Natural killer cell (primary cell): ENCODE measurements around the gene IWS1. TPM values are rescaled to one million over a fixed set of nuclear protein-coding genes. Genes with fewer than 3 reads are reported as not detected.
"Not testable (repeated sequence)": the region's sequence is repeated elsewhere in the genome, so short reads cannot be mapped to it uniquely, and the experiment has no call there.

Experiments used
- ATAC-seq, 3 donors: fragments of 150-1000 bp in 2 of 3; fragments of 200-7000 bp in 1 of 3; cut with Tn5 transposase; 1 replicate in 1 of 3; 2 replicates in 2 of 3; pipeline ENCODE4 v1.10.0; 2021; ENCODE audit warnings: mild to moderate bottlenecking in 2 of 3, moderate library complexity in 2 of 3
- DNase-seq, 2 donors: peaks; one replicate each; pipeline versions ENCODE4 v3.0.0 to v3.0.0-alpha.2; 2013 to 2021; ENCODE audit warnings: mixed read lengths in 1 of 2
- H3K27ac ChIP-seq: one replicate; pipeline ENCODE4 v1.5.1; 2013; ENCODE audit warnings: mild to moderate bottlenecking, low read length
- H3K27me3 ChIP-seq: one replicate; pipeline ENCODE4 v1.6.1; 2013; ENCODE audit warnings: low read length; ENCODE audit not compliant: control insufficient read depth, insufficient read depth
- H3K36me3 ChIP-seq: one replicate; pipeline ENCODE4 v1.6.1; 2013; ENCODE audit warnings: low read length; ENCODE audit not compliant: control insufficient read depth, insufficient read depth
- H3K4me1 ChIP-seq: one replicate; pipeline ENCODE4 v1.6.1; 2013; ENCODE audit warnings: low read length; ENCODE audit not compliant: control insufficient read depth, insufficient read depth
- H3K4me3 ChIP-seq: one replicate; pipeline ENCODE4 v1.5.1; 2013; ENCODE audit warnings: low read length
- H3K9me3 ChIP-seq: one replicate; pipeline ENCODE4 v1.6.1; 2013; ENCODE audit warnings: low read length; ENCODE audit not compliant: control insufficient read depth, insufficient read depth
- H3K27ac Mint-ChIP-seq, 2 donors: one replicate each; pipeline ENCODE4 v1.8.0; 2022; ENCODE audit warnings: mild to moderate bottlenecking in 2 of 2, mixed read lengths in 2 of 2, moderate library complexity in 1 of 2
- H3K27me3 Mint-ChIP-seq, 2 donors: one replicate each; pipeline ENCODE4 v1.8.0; 2022; ENCODE audit warnings: low read depth in 2 of 2, mixed read lengths in 2 of 2
- H3K36me3 Mint-ChIP-seq: one replicate; pipeline ENCODE4 v1.8.0; 2022; ENCODE audit warnings: mixed read lengths
- H3K4me1 Mint-ChIP-seq, 2 donors: one replicate each; pipeline ENCODE4 v1.8.0; 2022; ENCODE audit warnings: mixed read lengths in 2 of 2
- H3K4me3 Mint-ChIP-seq: one replicate; pipeline ENCODE4 v1.8.0; 2022; ENCODE audit warnings: mild to moderate bottlenecking, moderate library complexity, mixed read lengths
- H3K9me3 Mint-ChIP-seq, 2 donors: one replicate each; pipeline ENCODE4 v1.8.0; 2022; ENCODE audit warnings: mixed read lengths in 2 of 2
- WGBS: methylation state at CpG from one replicate; pipeline ENCODE4 v1.1.7; 2013; ENCODE audit warnings: missing lambda C conversion rate; ENCODE audit not compliant: insufficient coverage; 5-methylcytosine and 5-hydroxymethylcytosine counted together
- intact Hi-C: fragments of 100-400 bp; cut with micrococcal nuclease; formaldehyde crosslinking; loops from one replicate; pipeline ENCODE4 v1.14.2; 2022
- total RNA-seq, 4 donors: library from RNA; stranded (reverse); fragments of 120-200 nt in 1 of 4; gene quantifications; one replicate each; pipeline versions ENCODE4 v1.2.3 to v1.2.4, GENCODE V29; 2013 to 2022
- TF ChIP-seq, protein P1 (sequence below): fragments of 200-600 bp; IDR thresholded peaks from one replicate; pipeline ENCODE4 v1.8.0; 2022; ENCODE audit warnings: antibody characterized with exemption

IWS1 gene
- total RNA-seq, 3 donors from 2014 or later (not counting 1 experiment from before 2014, with no cell fraction given) = 21.7 to 27.1 (median 23.9) TPM

DNA sequence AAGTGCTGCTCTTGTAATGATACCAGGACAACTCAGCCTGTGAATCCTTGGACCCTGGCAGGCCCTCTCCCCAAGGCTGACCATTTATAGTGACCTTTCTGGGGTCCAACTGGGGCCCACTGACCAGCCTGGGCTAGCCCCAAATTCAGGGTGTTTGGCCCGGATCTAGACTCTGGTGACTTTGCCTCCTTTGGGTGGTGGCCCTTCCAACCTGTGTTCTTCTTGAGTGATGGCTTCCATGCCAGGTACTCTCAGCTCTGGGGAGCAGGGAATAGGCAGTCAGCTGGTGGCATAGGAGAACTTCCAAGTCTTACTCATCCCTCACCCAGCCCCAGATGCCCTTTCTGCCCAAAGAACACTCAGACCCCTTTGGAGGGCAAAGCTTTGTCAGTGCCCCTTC is 19.5 kb upstream of the IWS1 start:
- Histone ChIP-seq H3K27ac (no peak overlapping the region), H3K27me3 (no peaks in the 10 kb centered on the region), H3K4me3 (no peak overlapping the region), H3K4me1 (no peaks in the 10 kb centered on the region), H3K9me3 (no peaks in the 10 kb centered on the region), H3K36me3 (no peaks in the 10 kb centered on the region)
- Mint-ChIP-seq H3K36me3 (no peaks in the 10 kb centered on the region), H3K27ac (no peak overlapping the region), H3K27me3 (peaks cover 21% of the 10 kb centered on the region in 2 donors), H3K4me3 (no peak overlapping the region), H3K9me3 (no peaks in the 10 kb centered on the region), H3K4me1 (no peaks in the 10 kb centered on the region)
- intact Hi-C loops = no loop called here
- TF ChIP-seq, protein P1, sequence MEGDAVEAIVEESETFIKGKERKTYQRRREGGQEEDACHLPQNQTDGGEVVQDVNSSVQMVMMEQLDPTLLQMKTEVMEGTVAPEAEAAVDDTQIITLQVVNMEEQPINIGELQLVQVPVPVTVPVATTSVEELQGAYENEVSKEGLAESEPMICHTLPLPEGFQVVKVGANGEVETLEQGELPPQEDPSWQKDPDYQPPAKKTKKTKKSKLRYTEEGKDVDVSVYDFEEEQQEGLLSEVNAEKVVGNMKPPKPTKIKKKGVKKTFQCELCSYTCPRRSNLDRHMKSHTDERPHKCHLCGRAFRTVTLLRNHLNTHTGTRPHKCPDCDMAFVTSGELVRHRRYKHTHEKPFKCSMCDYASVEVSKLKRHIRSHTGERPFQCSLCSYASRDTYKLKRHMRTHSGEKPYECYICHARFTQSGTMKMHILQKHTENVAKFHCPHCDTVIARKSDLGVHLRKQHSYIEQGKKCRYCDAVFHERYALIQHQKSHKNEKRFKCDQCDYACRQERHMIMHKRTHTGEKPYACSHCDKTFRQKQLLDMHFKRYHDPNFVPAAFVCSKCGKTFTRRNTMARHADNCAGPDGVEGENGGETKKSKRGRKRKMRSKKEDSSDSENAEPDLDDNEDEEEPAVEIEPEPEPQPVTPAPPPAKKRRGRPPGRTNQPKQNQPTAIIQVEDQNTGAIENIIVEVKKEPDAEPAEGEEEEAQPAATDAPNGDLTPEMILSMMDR = no peak
- WGBS = 88% methylated on average over 1 of the region's 1 CpG
- no peak for DNase-seq
- ATAC-seq = no peak

DNA sequence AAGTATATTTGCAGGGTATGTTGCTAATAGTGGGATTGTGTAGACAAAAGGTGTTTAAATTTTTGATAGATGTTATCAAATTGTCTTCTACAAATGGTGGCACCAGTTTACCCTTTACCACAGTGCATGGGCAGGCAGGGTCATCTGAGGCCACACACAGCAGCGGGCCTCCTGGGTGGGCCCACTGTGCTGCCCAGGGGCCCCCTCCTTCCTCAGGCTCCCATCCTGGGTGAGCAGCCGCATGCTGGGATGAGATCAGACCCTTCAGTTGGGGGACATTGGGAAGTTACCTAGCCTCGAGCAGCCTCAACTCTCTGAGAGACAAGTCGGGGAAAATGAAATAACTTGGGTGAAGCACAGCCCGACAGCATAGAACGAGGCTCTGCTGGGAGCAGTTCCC is 18.9 kb upstream of the IWS1 start:
- Mint-ChIP-seq H3K9me3 (no peaks in the 10 kb centered on the region), H3K4me3 (no peak overlapping the region), H3K36me3 (no peaks in the 10 kb centered on the region), H3K27ac (no peak overlapping the region), H3K4me1 (no peaks in the 10 kb centered on the region), H3K27me3 (peaks cover 16 to 17% of the 10 kb centered on the region in 2 donors)
- H3K4me1 ChIP-seq = no peaks in the 10 kb centered on the region
- WGBS = 85% methylated on average over 6 of the region's 6 CpGs
- intact Hi-C loops = no loop called here
- no peak for DNase-seq
- no peak for ATAC-seq
- H3K4me3 ChIP-seq = no peak overlapping the region
- H3K9me3 ChIP-seq = no peaks in the 10 kb centered on the region
- no peak overlapping the region for H3K27ac ChIP-seq
- H3K27me3 ChIP-seq = no peaks in the 10 kb centered on the region
- TF ChIP-seq, protein P1 = no peak
- no peaks in the 10 kb centered on the region for H3K36me3 ChIP-seq

DNA sequence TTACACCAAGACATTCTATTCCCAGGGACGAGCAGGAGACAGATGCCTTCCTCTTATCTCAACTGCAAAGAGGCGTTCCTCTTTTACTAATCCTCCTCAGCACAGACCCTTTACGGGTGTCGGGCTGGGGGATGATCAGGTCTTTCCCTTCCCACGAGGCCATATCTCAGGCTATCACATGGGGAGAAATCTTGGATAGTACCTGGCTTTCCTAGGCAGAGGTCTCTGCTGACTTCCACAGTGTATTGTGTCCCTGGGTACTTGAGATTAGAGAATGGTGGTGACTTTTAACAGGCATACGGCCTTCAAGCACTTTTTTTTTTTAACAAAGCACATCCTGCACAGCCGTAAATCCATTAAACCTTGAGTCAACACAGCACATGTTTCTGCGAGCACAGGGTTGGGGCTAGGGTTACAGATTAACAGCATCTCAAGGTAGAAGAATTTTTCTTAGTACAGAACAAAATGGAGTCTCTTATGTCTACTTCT is 16.8 kb upstream of the IWS1 start:
- H3K4me3 Mint-ChIP-seq, H3K4me3 ChIP-seq, H3K4me1 Mint-ChIP-seq, H3K27me3 ChIP-seq, DNase-seq, H3K36me3 ChIP-seq, H3K9me3 Mint-ChIP-seq, intact Hi-C loops, H3K4me1 ChIP-seq, H3K27ac Mint-ChIP-seq, H3K9me3 ChIP-seq, H3K36me3 Mint-ChIP-seq, H3K27ac ChIP-seq, ATAC-seq: not testable (repeated sequence)
- H3K27me3 Mint-ChIP-seq = peaks cover 0 to 11% of the 10 kb centered on the region in 2 donors
- WGBS = 57% methylated on average over 4 of the region's 8 CpGs

DNA sequence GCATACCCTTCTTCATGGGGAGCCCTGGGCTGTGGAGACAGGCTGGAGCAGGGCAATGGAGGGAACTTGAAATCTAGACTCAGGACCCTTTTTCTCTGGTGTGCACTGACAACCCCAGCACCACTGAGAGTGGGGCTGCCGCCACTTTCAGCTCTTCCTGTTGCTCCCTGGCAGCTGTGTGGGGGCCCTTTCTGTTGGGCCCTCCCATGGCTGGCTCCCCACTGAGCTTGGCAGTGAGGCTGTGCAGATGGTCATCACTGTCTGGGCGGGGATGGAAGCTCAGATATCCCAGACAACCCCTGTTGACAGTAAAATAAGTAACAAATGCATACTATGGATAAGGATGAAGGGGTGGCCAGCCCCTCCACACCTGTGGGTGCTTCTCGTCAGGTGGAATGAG is 15.9 kb upstream of the IWS1 start:
- Mint-ChIP-seq H3K9me3 (no peaks in the 10 kb centered on the region), H3K36me3 (no peaks in the 10 kb centered on the region), H3K27me3 (peaks cover 0 to 10% of the 10 kb centered on the region in 2 donors), H3K27ac (no peak overlapping the region), H3K4me3 (no peak overlapping the region), H3K4me1 (no peaks in the 10 kb centered on the region)
- Histone ChIP-seq H3K4me3 (no peak overlapping the region), H3K27ac (no peak overlapping the region), H3K36me3 (no peaks in the 10 kb centered on the region), H3K4me1 (no peaks in the 10 kb centered on the region), H3K9me3 (no peaks in the 10 kb centered on the region), H3K27me3 (no peaks in the 10 kb centered on the region)
- DNase-seq = no peak
- TF ChIP-seq, protein P1 = no peak
- no peak for ATAC-seq
- WGBS = 78% methylated on average over 2 of the region's 3 CpGs
- intact Hi-C loops = no loop called here
